ENCODE results near the gene NOSTRIN.

DNA sequence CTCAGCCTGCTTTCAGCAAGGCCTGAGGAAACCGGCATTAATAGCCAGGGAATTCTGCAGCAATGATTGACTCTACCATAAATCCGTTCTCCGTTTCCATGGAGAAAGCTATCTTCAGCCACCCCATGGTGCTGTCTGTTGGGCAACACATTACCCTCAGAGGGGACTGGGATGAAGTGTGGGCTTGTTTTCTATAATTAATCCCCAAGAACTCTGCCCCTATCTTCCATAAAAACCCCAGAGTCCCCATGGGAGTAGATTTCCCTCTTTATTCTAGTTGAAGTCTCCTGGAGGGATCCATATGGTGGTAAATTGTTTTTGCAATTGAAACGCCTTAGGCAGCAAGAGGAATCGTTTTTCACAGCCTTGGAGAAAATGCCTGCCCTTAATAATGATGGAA is 107.9 kb downstream of the NOSTRIN start:
- no peak for TF ChIP-seq CTCF (conservative IDR thresholded peaks at IDR 0.05)
- no peak for TF ChIP-seq ZFX (IDR thresholded peaks at IDR 0.05)

Measured in C4-2B (cell line).